Omental fat pad (tissue), 4 donors: ENCODE data around the gene SLC31A2. TPM values are rescaled to one million over a fixed set of nuclear protein-coding genes. Genes with fewer than 3 reads are reported as not detected.
"Not testable (repeated sequence)": the region's sequence is repeated elsewhere in the genome, so short reads cannot be mapped to it uniquely, and the experiment has no call there.

Experiments used
- ATAC-seq: fragments of 150-250 bp; one replicate; pipeline ENCODE4 v1.9.1; 2016; ENCODE audit warnings: mild to moderate bottlenecking, moderate library complexity; ENCODE audit not compliant: low FRiP score
- DNase-seq: peaks from one replicate; pipeline ENCODE4 v3.0.0-alpha.2; 2019; ENCODE audit warnings: low spot score
- total RNA-seq, 4 donors: library from RNA; depleted of rRNA; stranded (reverse); fragments of >200 nt; gene quantifications; one replicate each; pipeline ENCODE4 v1.1.0, GENCODE V29; 2016
- TF ChIP-seq, protein P1 (sequence below), 3 donors: fragments of 450-650 bp; IDR thresholded peaks; one replicate each; pipeline ENCODE4 v1.5.1; 2016 to 2017; ENCODE audit warnings: antibody characterized with exemption in 3 of 3, mild to moderate bottlenecking in 3 of 3, moderate library complexity in 2 of 3

Gene SLC31A2
- total RNA-seq, 4 donors from 2014 or later, result 50.3 to 141 (median 96.1) TPM

- DNase-seq (no peak), ATAC-seq (no peak)
- TF ChIP-seq, protein P1, sequence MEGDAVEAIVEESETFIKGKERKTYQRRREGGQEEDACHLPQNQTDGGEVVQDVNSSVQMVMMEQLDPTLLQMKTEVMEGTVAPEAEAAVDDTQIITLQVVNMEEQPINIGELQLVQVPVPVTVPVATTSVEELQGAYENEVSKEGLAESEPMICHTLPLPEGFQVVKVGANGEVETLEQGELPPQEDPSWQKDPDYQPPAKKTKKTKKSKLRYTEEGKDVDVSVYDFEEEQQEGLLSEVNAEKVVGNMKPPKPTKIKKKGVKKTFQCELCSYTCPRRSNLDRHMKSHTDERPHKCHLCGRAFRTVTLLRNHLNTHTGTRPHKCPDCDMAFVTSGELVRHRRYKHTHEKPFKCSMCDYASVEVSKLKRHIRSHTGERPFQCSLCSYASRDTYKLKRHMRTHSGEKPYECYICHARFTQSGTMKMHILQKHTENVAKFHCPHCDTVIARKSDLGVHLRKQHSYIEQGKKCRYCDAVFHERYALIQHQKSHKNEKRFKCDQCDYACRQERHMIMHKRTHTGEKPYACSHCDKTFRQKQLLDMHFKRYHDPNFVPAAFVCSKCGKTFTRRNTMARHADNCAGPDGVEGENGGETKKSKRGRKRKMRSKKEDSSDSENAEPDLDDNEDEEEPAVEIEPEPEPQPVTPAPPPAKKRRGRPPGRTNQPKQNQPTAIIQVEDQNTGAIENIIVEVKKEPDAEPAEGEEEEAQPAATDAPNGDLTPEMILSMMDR (IDR thresholded peaks at IDR 0.05), result no peak
Observed at GRCh38 chr9:113129884-113130283, 20.9 kb upstream of the SLC31A2 start.

DNA sequence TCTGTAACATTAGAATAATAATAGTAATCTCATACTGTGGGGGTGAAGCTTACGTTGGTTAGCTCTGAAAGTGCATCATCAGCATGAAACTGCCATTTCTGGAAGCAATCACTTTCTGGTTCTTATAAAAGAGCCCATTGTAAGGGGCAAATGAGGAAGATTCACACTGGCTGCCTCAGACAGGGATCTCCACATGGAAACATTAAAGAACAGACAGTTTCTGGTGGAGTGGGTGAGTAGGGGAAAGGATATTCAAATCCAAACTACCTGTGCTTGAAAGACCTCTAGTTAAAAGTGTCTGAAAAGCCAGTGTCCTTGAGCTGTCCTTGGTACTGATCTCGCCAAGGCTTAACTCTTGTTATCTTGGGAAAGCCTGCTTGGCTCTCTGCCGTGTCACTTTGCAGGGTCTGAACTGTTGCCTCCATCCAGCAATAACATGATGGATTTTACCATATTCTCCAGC, 19.1 kb upstream of the SLC31A2 start:
- DNase-seq (no peak), ATAC-seq (no peak)
- TF ChIP-seq, protein P1 (IDR thresholded peaks at IDR 0.05), result no peak

GRCh38 chr9:113137196-113138168, 13.3 kb upstream of the SLC31A2 start:
- TF ChIP-seq, protein P1 (IDR thresholded peaks at IDR 0.05), result no peak
- DNase-seq, result no peak
- no peak for ATAC-seq

GRCh38 chr9:113138760-113139159, 12.0 kb upstream of the SLC31A2 start:
- DNase-seq (no peak), ATAC-seq (no peak)
- TF ChIP-seq, protein P1 (IDR thresholded peaks at IDR 0.05), result no peak

- ATAC-seq (no peak), DNase-seq (no peak)
- TF ChIP-seq, protein P1 (IDR thresholded peaks at IDR 0.05), result no peak
Observed at GRCh38 chr9:113139225-113139829, 11.5 kb upstream of the SLC31A2 start.

GRCh38 chr9:113139953-113140352, 10.9 kb upstream of the SLC31A2 start:
- ATAC-seq (no peak), DNase-seq (no peak)
- TF ChIP-seq, protein P1 (IDR thresholded peaks at IDR 0.05), result no peak

DNA sequence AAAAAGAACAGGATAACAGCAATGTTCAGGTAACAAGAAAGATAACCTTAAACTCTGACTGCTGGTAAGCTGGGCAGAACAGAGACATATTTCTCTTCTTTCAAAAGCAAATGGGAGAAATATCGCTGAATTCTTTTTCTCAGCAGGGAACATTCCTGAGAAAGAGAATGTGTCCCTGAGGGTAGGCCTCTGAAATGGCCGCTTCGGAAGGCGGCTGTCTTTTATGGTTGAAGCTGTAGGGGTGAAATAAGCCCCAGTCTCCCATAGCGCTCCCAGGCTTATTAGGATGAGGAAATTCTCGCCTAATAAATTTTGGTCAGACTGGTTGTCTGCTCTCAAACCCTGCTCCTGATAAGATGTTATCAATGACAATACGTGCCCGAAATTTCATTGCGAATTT, 9.9 kb upstream of the SLC31A2 start:
- not testable (repeated sequence) for DNase-seq, ATAC-seq
